Measurements from ENCODE around the gene ATG9B. TPM values are rescaled to one million over a fixed set of nuclear protein-coding genes. Genes with fewer than 3 reads are reported as not detected.

ATG9B gene
- total and polyA plus RNA-seq, 2 donors (not counting 1 experiment from before 2014, with no cell fraction given) = 5.1 to 7.2 TPM

- H3K27me3 ChIP-seq (replicated peaks in 1 of 4; ENCODE audit: control extremely low read depth in 1 of 4, control insufficient read depth in 3 of 4, insufficient read depth in 4 of 4, low read length in 3 of 4) = peaks cover 0 to 48% (median 9%) of the 10 kb centered on the region in 4 experiments
- H3K9me3 Mint-ChIP-seq (ENCODE audit: insufficient read depth) = peaks cover 3% of the 10 kb centered on the region
- H2AFZ ChIP-seq (ENCODE audit: insufficient read depth, low read depth, low read length, poor library complexity, severe bottlenecking) = no peak overlapping the region
- H3K4me2 ChIP-seq (replicated peaks; ENCODE audit: low read depth, low read length, poor library complexity, severe bottlenecking) = no peak overlapping the region
- H3K79me2 ChIP-seq (ENCODE audit: control insufficient read depth, insufficient read depth, low read length) = no peaks in the 10 kb centered on the region
- DNase-seq (no peak), ATAC-seq (ENCODE audit: low read depth) (no peak)
- H3K4me1 Mint-ChIP-seq = peaks cover 8% of the 10 kb centered on the region
- H3K9me3 ChIP-seq (ENCODE audit: control extremely low read depth in 1 of 3, control insufficient read depth in 2 of 3, insufficient read depth in 1 of 3, low read length in 2 of 3) = peaks cover 0 to 41% (median 5%) of the 10 kb centered on the region in 3 donors
- peaks cover 5 to 19% of the 10 kb centered on the region in 2 donors for H3K4me1 ChIP-seq (ENCODE audit: control insufficient read depth in 2 of 2, insufficient read depth in 2 of 2, low read length in 2 of 2)
- H3K9ac ChIP-seq (ENCODE audit: low read length) = no peak overlapping the region
- WGBS (ENCODE audit: insufficient coverage) = 97% methylated on average over 6 of the region's 14 CpGs
- H3K4me3 ChIP-seq (ENCODE audit: control extremely low read depth in 1 of 5, extremely low read depth in 1 of 5, insufficient read depth in 1 of 5, low read depth in 2 of 5, low read length in 4 of 5) = no peak overlapping the region
- H3K36me3 ChIP-seq (replicated peaks in 1 of 2; ENCODE audit: control extremely low read depth in 1 of 2, control insufficient read depth in 1 of 2, extremely low read depth in 1 of 2, insufficient read depth in 2 of 2, low read length in 1 of 2) = no peaks in the 10 kb centered on the region
- POLR2A ChIA-PET = no interaction called here
- CTCF ChIA-PET = interaction anchor here (1.6 to 1.9 kb wide), 2 partner anchors 8 to 96 kb away, joined by 3 to 8 read pairs; no protein-coding TSS in a partner anchor
- peaks cover 37% of the 10 kb centered on the region for H3K27me3 Mint-ChIP-seq
- TF ChIP-seq EZH2 (IDR thresholded peaks at IDR 0.05; ENCODE audit: borderline replicate concordance, insufficient read depth, low read depth, low read length, poor library complexity, severe bottlenecking) = no peak
- TF ChIP-seq, protein P1, sequence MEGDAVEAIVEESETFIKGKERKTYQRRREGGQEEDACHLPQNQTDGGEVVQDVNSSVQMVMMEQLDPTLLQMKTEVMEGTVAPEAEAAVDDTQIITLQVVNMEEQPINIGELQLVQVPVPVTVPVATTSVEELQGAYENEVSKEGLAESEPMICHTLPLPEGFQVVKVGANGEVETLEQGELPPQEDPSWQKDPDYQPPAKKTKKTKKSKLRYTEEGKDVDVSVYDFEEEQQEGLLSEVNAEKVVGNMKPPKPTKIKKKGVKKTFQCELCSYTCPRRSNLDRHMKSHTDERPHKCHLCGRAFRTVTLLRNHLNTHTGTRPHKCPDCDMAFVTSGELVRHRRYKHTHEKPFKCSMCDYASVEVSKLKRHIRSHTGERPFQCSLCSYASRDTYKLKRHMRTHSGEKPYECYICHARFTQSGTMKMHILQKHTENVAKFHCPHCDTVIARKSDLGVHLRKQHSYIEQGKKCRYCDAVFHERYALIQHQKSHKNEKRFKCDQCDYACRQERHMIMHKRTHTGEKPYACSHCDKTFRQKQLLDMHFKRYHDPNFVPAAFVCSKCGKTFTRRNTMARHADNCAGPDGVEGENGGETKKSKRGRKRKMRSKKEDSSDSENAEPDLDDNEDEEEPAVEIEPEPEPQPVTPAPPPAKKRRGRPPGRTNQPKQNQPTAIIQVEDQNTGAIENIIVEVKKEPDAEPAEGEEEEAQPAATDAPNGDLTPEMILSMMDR (IDR thresholded peaks at IDR 0.05) = no peak
- H3K4me3 Mint-ChIP-seq = no peak overlapping the region
- intact Hi-C loops (cut with micrococcal nuclease) = no loop called here
- H3K27ac ChIP-seq (ENCODE audit: low read length in 2 of 2) = no peak overlapping the region
- H3K27ac Mint-ChIP-seq = no peak overlapping the region
- no peaks in the 10 kb centered on the region for H4K20me1 ChIP-seq (ENCODE audit: control insufficient read depth, insufficient read depth, low read length, poor library complexity, severe bottlenecking)
Observed at GRCh38 chr7:150993511-150993910, 30.8 kb downstream of the ATG9B start.

DNA sequence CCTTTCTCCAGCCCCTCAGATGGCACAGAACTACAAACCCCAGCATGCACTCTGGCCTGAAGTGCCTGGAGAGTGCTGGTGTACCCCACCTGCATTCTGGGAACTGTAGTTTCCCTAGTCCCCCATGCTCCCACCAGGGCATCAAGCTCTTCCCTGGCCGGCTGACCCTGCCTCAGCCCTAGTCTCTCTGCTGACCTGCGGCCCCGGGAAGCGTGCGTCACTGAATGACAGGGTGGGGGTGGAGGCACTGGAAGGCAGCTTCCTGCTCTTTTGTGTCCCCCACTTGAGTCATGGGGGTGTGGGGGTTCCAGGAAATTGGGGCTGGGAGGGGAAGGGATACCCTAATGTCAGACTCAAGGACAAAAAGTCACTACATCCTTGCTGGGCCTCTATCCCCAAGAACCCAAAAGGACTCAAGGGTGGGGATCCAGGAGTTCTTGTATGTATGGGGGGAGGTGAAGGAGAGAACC lies 31.4 kb downstream of the ATG9B start:
- Histone ChIP-seq H2AFZ (ENCODE audit: insufficient read depth, low read depth, low read length, poor library complexity, severe bottlenecking) (no peak overlapping the region), H3K9me3 (ENCODE audit: control extremely low read depth in 1 of 3, control insufficient read depth in 2 of 3, insufficient read depth in 1 of 3, low read length in 2 of 3) (peaks cover 0 to 41% (median 5%) of the 10 kb centered on the region in 3 donors), H4K20me1 (ENCODE audit: control insufficient read depth, insufficient read depth, low read length, poor library complexity, severe bottlenecking) (no peaks in the 10 kb centered on the region), H3K4me1 (ENCODE audit: control insufficient read depth in 2 of 2, insufficient read depth in 2 of 2, low read length in 2 of 2) (peaks cover 8 to 24% of the 10 kb centered on the region in 2 donors), H3K9ac (ENCODE audit: low read length) (no peak overlapping the region), H3K27ac (ENCODE audit: low read length in 2 of 2) (no peak overlapping the region), H3K36me3 (replicated peaks in 1 of 2; ENCODE audit: control extremely low read depth in 1 of 2, control insufficient read depth in 1 of 2, extremely low read depth in 1 of 2, insufficient read depth in 2 of 2, low read length in 1 of 2) (no peaks in the 10 kb centered on the region), H3K27me3 (replicated peaks in 1 of 4; ENCODE audit: control extremely low read depth in 1 of 4, control insufficient read depth in 3 of 4, insufficient read depth in 4 of 4, low read length in 3 of 4) (peaks cover 0 to 47% (median 9%) of the 10 kb centered on the region in 4 experiments), H3K4me2 (replicated peaks; ENCODE audit: low read depth, low read length, poor library complexity, severe bottlenecking) (no peak overlapping the region), H3K4me3 (ENCODE audit: control extremely low read depth in 1 of 5, extremely low read depth in 1 of 5, insufficient read depth in 1 of 5, low read depth in 2 of 5, low read length in 4 of 5) (no peak overlapping the region), H3K79me2 (ENCODE audit: control insufficient read depth, insufficient read depth, low read length) (no peaks in the 10 kb centered on the region)
- Mint-ChIP-seq H3K4me3 (no peak overlapping the region), H3K27me3 (peaks cover 42% of the 10 kb centered on the region), H3K4me1 (peaks cover 13% of the 10 kb centered on the region), H3K9me3 (ENCODE audit: insufficient read depth) (peaks cover 3% of the 10 kb centered on the region), H3K27ac (no peak overlapping the region)
- peak; percentile 58 for ATAC-seq (ENCODE audit: low read depth)
- no peak for TF ChIP-seq EZH2 (IDR thresholded peaks at IDR 0.05; ENCODE audit: borderline replicate concordance, insufficient read depth, low read depth, low read length, poor library complexity, severe bottlenecking)
- ChIA-PET CTCF (interaction anchor here (1.6 kb wide), 1 partner anchor 95 kb away, joined by 3 read pairs; no protein-coding TSS in a partner anchor), POLR2A (no interaction called here)
- no CpG with 5 or more reads among the region's 5 CpGs for WGBS (ENCODE audit: insufficient coverage)
- DNase-seq = peak; percentile 19
- intact Hi-C loops (cut with micrococcal nuclease) = no loop called here
